GM03348 (cell line): Measurements from ENCODE around the gene DTWD1.
"Not testable (repeated sequence)": the region's sequence is repeated elsewhere in the genome, so short reads cannot be mapped to it uniquely, and the experiment has no call there.

Experiments
- DNase-seq: peaks from one replicate; pipeline ENCODE4 v3.0.0; 2012; ENCODE audit warnings: low spot score

The DTWD1 gene, protein sequence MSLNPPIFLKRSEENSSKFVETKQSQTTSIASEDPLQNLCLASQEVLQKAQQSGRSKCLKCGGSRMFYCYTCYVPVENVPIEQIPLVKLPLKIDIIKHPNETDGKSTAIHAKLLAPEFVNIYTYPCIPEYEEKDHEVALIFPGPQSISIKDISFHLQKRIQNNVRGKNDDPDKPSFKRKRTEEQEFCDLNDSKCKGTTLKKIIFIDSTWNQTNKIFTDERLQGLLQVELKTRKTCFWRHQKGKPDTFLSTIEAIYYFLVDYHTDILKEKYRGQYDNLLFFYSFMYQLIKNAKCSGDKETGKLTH

GRCh38 chr15:49620658-49621368, at the start of gene DTWD1, which contains the start of gene FAM227B:
Gene DTWD1 (plus strand): TSS chr15:49621048. CDS start chr15:49625168, 4,120 bp downstream.
Gene FAM227B (minus strand): TSS chr15:49620818. CDS start chr15:49615171, 5,647 bp downstream.
- peak; percentile 96 for DNase-seq

DNA sequence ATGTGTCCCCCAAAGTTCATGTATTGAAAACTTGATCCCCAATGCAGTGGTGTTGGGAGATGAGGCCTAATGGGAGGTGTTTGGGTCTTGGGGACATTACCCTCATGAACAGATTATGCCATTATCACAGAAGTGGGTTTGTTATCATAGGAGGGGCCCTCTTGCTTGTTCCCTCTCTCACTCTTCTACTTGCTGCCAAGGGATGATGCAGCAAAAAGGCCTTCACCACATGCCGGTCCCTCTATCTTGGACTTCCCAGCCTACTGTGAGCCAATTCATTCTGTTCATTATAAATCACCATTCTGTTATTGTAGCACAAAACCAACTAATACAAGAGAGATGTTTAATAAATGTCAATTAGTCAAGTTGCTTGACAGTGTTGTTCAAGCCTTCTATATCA, 47.4 kb upstream of the DTWD1 start:
- no peak for DNase-seq

DNA sequence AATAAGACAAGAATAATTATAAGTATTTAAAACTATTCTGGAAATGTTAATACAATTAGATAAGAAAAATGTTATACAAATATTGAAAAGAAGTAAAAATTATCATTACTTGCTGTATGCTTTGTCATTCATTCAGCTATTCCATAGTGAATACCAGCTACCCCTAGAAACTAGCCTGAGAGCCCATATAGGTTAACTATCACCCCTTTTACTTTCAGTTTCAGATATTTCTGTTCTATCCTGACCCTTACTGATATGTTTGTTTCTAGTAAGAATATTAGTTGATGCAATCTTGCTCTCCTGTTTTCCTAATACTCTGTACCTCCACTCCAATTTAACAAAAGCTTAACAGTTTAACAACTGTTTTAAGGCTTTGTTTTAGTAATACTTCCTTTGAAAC, 31.8 kb upstream of the DTWD1 start:
- no peak for DNase-seq

DNA sequence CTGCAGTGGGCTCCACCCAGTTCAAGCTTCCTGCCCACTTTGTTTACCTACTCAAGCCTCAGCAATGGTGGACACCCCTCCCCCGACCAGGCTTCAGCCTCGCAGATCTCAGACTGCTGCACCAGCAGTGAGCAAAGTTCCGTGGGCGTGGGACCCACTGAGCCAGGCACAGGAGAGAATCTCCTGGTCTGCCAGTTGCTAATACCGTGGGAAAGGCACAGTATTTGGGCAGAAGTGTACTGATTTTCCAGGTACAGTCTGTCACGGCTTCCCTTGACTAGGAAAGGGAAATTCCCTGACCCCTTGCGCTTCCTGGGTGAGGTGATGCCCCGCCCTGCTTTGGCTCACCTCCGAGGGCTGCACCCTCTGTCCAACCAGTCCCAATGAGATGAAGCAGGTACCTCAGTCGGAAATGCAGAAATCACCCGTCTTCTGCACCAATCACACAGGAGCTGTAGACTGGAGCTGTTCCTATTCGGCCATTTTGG, 28.0 kb upstream of the DTWD1 start:
- DNase-seq, result not testable (repeated sequence)

DNA sequence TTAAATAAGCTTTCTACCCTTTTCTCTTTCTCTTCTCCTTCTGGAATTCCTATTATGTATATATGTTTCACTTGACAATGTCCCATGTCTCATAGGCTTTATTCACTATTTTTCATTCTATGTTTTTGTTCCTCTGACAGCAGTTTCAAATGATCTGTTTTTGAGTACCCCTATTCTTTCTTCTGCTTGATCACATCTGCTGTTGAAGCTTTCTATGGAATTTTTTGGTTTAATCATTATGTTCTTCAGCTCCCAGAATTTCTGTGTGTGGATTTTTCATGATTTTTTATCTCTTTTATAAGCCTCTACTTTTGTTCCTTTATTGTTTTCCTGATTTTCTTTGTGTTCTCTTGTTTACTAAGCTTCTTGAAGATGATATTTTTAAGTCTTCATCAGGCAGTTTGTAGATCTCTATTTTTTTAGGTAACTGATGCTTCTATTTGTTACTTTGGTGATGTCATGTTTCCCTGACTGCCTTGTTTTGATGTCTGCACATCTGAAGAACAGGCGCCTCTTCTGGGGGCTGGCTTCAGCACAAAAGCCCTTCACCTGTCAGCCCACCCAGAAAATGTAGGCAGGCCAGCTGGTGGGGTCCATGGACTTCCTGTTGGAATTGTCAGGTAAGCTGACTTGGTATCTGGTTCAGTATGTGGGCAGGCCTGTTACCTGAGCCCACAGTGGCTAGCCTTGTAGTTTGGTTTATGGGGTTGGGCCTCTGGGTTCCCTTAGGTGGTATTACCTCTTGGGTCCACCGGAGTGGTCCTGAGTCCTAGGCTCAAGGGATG, 16.0 kb upstream of the DTWD1 start:
- DNase-seq, result no peak

- no peak for DNase-seq
Measured at GRCh38 chr15:49605588-49605987, 15.3 kb upstream of the DTWD1 start.

- no peak for DNase-seq
Measured at GRCh38 chr15:49606594-49606993, 14.3 kb upstream of the DTWD1 start.

DNA sequence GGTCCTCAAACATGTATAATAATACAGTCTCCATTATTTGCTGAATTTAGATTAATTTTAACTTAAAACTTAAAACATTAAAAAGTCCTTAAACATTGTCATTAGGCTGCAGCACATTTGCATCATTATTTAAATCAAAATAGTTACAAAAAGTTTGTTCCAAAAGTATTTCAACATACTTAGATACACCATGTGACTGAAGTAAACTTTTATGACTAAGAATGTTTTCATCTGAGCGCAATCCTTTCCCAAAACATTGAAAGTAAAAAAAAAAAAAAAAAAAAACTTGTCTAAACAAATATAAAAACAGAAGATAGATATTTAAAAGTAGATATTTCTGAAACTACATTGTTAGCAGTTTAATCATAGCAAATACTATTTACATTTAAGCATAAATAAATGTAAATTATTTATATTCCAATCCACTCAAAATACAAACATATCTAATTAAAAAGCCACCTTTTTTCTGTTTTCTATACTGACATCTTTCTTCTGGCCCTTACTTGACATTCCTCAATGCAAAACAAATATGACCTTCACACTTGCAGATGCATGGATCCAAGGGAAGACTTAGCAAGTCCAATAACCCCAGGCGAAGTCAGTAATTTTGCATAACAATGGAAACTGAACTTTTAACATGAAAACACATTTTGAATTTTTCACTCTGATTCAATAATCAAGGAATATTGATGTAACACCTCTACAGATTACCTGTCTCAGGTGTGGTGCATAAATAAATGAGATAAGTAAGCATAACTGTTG, 10.5 kb upstream of the DTWD1 start:
- no peak for DNase-seq

DNA sequence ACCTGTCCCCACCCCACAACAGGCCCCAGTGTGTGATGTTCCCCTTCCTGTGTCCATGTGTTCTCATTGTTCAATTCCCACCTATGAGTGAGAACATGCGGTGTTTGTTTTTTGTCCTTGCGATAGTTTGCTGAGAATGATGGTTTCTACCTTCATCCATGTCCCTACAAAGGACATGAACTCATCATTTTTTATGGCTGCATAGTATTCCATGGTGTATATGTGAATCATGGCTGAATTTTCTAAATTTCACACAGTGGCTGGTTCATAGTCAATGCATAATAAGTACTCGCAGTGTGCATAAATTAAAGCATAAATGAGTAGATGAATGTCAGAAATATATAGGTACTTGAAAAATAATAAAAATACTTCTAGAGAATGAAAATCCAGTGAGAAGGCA, 8.6 kb upstream of the DTWD1 start:
- DNase-seq, result not testable (repeated sequence)

DNA sequence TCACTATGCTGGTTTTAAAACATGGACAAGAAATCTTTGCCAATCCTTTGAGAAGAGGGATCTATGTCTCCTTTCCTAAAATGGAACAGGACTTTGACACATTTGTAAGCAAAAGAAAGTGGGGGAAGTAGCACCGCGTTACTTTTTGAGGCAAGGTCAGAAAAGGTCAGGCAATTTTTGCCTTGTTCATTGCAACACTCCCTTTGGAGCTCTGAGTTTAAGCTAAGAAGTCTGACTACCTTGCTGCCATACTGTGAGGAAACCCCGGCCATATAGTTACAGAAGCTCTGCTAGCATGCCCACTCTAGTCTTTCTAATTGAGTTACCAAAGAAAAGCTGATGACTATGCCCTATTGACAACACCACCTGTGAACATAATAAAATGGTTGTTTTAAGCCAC, 1.6 kb upstream of the DTWD1 start:
- no peak for DNase-seq

DNA sequence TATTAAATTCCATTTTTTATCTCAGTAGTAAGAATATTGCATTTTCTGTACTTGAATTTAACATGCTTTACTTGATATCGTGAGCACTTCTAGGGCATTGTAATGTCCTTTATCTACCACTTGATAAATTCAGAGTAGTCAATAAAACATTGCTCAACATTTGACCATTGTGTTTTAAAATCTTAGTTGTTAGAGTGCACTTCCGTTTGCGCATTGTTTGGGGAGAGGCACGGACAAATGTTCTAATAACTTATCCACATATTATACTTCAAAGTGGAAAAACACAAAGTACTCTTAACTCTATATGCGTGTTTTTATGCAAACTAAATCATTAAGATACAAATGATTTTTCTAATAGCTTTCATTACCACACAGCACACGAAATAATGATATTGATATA, 649 bp upstream of the DTWD1 start:
- peak; percentile 34 for DNase-seq

GRCh38 chr15:49621401-49621811, 558 bp downstream of the DTWD1 start:
- no peak for DNase-seq

- no peak for DNase-seq
Measured at GRCh38 chr15:49621887-49622286, 1.0 kb downstream of the DTWD1 start.

- no peak for DNase-seq
Measured at GRCh38 chr15:49622561-49622960, 1.7 kb downstream of the DTWD1 start.

DNA sequence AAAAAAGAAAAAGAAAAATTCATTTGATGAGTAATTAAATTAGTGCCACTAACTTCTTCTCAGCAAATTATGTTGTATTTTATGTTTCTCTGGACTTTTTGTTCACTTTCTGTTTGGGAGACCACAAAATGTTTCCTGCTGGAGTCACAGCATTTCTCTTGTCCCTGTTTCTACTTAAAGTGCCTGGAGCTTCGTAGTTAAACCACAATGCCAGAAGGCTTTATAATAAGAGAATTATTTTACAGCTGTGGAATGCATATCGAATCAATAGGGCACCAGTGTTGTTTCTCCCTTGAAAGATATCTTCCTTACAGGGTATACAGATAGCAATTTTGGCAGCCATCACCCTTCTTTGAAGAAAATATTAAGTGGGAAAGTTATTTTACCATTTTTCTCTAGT, 3.2 kb downstream of the DTWD1 start:
- DNase-seq, result peak; percentile 45

DNA sequence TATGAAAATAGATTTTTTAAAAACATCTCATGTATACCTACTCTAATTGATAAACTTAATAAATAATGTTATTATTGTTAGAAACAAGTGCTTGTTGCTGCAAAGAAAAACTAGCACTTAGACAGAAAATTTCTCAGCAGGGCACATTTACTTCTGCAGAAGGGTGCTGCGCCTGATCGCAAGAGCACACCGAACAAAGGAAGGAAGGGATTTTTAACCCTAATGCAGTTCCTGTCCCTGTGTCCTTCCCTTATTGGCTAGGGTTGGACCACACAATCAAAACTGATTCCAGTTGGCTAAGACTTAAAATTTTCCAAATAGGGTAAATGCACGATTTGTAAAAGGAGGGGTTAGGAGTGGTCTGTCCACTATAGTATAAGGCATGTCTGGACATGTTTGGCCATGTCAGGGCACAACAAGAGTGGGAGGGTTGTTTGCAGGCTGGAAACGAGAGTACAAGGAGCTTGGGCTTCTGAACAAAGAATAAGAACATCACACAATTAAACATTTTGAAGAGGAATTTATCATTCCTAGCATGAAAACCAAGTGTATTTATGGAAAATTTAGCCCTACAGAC, 4.7 kb downstream of the DTWD1 start:
- DNase-seq, result no peak

DNA sequence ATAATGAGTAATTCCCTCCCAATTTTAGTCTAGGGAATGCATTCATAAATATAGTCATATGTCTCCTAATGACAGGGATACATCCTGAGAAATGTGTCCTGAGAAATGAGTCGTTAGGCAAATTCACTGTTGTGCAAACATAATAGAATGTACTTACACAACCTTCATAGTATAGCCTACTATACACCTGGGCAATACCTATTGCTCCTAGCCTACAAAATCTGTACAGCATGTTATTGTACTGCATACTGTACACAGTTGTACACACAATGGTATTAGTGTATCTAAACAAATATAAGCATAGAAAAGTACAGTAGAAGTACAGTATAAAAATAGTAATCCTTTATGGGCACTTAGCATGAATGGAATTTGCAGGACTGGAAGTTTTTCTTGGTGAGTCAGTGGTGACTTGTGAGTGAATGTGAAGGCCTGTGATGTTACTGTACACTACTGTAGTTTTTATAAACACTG, 6.6 kb downstream of the DTWD1 start:
- DNase-seq, result peak; percentile 42

GRCh38 chr15:49628379-49628778, 7.5 kb downstream of the DTWD1 start:
- no peak for DNase-seq

- no peak for DNase-seq
Measured at GRCh38 chr15:49637857-49638256, 17.0 kb downstream of the DTWD1 start.

DNA sequence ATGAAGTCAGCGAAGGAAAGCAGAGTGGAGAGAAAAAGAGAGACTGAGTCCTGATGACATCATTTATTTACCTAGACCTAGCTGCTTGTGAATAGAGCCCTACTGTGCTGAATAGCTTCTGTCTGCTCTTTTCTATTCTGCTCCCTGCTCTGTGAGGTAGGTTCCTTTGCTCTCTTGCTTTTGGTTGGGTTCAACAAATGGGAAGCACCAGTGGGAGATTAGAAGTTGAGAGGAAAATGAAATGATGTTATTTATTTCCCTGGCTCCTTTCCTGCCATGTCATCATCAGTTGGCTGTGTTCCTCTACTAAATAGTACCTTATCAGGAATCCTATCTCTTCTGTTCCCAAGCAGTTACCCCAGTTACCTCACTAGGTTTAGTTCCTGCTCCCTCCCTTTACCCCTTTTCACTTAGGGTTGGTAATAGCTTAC, 23.5 kb downstream of the DTWD1 start:
- no peak for DNase-seq

DNA sequence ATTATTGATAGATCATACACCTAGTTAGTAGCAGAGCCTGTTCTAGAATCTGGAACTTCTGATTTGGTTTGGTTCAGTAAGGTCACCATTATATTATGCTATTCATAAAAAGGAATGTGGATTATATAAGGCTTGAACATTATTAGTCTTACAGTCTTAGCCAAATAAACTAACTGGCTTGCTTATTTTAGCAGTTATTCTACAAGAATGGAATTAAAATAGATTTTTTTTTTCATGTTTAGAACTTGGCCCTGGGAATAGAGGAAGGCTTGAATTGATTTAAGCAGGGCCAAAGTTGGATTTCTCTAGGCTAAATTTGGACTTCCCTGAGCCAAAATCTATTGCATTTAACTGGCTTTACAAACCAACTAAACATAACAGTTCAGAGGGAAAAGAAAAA, 24.4 kb downstream of the DTWD1 start:
- no peak for DNase-seq
